HG03196 (cell line): ENCODE measurements around the gene FHOD3.

Source experiments
- ATAC-seq: cut with Tn5 transposase; IDR thresholded peaks from one replicate; pipeline ENCODE4 v1.9.1; 2021; ENCODE audit not compliant: unreplicated experiment

Gene FHOD3

DNA sequence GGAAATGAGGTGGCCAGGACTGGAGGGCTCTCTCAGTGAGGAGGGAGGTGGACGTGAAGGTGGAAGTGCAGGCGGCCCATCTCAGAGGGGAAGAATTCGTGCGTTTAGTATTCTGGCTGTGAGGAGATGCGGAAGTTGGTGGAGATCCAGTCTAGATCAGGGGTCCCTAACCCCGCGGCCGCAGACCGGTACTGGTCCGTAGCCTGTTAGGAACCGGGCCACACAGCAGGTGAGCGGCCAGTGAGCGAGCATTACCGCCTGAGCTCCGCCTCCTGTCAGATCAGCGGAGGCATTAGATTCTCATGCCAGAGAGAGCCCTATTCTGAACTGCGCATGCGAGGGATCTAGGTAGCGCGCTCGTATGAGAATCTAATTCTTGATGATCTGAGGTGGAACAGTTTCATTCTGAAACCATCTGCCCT lies 1.6 kb upstream of the FHOD3 start:
- ATAC-seq, result no peak

- no peak for ATAC-seq
Observed at GRCh38 chr18:36296650-36297416, 680 bp upstream of the FHOD3 start.

DNA sequence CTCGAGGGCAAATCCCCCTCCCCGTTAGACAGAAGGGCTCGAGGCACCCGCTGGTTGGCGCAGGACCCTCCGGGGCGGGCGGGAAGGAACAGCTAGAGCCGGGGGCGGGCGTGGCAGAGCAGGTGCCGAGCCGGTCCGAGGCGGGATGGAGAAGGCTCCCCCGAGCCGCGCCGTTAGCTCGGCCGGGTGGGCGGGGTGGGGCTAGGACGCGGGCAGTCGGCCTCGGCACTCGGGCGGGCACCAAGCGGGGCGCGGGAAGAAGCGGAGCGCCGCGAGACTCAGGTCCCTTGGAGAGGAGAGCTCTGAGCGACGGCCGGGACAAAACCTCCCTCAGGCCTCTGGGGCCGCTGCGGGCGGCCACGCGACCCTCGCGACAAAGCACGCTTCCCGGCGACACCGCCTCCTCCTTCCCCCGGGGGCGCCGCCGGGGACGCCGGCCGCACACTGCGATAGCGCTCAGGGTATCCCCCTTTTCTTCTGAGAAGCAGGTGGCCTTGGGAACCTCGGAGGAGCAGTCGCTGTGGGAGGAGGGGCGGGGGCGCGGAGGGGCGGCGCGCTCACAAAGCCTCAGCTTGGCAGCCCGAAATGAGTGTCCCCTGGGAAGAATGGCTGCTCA lies 721 bp downstream of the FHOD3 start:
- ATAC-seq, result no peak

DNA sequence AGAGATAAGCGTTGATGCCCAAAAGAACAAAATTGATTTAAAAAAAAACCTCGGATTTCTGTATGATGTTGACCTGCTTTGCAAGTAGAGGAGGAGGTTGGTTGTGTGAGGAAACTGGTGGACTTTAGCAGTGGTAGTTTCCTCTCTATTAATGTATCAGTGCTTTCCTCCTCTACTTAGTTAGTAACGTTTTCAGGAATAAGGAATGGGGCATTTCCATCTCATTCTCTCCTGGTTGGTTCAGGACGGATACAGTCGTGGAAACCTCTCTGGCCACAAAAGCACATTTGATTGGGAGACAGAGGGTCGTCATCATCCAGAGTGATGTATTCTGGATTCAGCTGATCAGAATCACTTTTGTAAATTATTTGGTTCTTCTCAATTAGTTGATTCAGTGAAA lies 1.5 kb downstream of the FHOD3 start:
- ATAC-seq, result no peak

GRCh38 chr18:36300211-36300610 lies 2.7 kb downstream of the FHOD3 start:
- ATAC-seq, result no peak

GRCh38 chr18:36301884-36302283 lies 4.4 kb downstream of the FHOD3 start:
- no peak for ATAC-seq

DNA sequence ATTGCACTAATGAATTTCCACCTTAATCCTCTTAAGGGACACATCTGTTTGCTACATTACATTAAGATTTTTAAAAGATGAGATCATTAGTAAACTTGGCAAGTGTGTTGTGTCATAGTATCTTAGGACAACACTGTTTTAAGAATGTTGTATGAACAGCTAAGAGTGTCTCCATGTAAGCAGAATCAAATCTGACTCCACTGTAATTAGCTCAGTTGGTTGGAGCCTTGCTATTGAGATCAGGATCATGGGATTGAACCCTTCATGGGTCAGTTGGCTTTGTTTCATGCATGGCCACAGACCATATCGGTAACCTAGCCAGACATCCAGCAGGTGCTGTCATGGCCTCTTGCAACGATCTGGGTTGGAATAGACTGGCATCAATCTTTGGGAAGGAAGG lies 5.2 kb downstream of the FHOD3 start:
- no peak for ATAC-seq

- no peak for ATAC-seq
Observed at GRCh38 chr18:36303211-36303844, 5.8 kb downstream of the FHOD3 start.

GRCh38 chr18:36304723-36305122 lies 7.2 kb downstream of the FHOD3 start:
- ATAC-seq, result no peak

GRCh38 chr18:36305375-36305774 lies 7.9 kb downstream of the FHOD3 start:
- ATAC-seq, result no peak

DNA sequence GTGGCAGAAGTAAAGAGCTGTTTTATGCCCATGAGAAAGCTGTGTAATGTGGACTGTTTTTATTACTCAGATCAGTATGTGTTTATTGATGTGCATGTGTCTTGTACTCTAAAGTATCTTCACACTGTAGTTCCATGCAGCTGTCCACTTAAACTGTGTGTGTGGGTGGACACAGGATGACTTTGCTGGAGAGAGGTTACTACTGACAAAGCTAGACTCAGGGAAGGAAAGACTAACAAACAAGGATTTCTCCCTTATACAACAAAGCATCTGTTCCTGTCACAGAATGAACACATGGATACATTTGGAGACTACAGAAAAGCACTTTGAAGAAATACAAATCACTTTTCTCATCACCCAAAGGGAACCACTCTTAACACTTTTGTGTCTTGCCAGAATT lies 10.0 kb downstream of the FHOD3 start:
- ATAC-seq, result no peak

DNA sequence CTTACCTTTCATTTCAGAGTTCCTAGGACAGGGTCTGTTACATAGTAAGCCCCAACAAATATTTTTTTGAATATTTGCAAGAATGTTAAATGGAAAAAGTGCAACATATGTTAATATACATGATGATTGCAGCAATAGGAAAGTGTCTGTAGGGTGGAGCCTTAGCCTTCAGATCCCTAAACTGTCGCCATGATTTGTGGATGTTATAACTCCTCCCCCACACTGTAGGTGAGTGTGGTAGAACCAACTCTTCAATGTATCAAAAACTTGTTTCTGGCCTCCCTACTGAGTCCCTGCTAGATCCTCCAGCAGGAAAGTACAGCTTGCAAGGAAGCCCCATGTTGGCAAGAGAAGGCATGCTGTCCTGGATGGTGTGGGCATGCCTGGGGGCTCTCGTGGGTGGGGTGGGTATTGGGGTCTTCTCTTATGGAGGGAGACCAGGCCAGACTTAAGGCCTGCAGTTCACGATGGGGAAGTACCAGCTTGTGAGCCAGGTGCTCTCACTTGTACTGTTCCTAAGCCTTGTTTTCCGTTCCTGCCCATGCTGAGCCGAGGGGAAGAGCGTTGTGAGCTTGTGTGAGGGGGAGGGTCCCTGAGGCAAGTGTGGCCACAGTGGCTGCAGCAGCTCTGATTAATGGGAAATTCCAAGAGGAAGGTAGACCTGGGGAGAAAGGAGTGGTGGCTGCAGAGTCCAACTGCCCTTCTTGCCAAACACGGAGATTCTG lies 11.4 kb downstream of the FHOD3 start:
- ATAC-seq, result no peak

GRCh38 chr18:36309436-36310391 lies 12.2 kb downstream of the FHOD3 start:
- no peak for ATAC-seq

- no peak for ATAC-seq
Observed at GRCh38 chr18:36311026-36311570, 13.6 kb downstream of the FHOD3 start.

DNA sequence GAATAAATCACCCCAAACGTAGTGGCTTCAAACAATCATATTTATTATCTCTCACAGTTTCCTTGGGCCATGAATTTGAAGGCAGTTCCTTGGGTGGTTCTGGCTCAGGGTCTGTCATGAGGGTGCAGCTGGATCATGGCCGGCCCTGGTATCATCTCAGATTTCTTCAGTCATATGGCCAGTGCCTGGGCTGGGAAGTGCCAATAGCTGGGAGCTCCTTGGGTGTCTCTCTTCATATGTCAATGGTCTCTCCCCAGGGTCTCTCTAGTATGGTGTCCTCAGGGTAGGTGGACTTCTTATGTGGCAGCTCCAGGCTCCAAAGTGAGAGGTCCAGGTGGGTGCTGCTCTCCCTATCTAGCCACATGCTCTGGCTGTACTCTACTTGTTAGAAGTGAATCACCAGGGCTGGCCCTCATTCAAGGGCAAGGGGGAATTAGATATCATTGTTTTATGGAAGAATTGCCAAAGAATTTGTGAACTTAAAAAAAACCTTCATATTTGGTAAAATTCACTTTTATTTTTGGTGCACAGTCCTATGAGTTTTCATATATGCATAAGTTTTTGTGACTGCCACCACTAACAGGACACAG lies 15.4 kb downstream of the FHOD3 start:
- no peak for ATAC-seq

GRCh38 chr18:36314098-36314497 lies 16.6 kb downstream of the FHOD3 start:
- no peak for ATAC-seq

DNA sequence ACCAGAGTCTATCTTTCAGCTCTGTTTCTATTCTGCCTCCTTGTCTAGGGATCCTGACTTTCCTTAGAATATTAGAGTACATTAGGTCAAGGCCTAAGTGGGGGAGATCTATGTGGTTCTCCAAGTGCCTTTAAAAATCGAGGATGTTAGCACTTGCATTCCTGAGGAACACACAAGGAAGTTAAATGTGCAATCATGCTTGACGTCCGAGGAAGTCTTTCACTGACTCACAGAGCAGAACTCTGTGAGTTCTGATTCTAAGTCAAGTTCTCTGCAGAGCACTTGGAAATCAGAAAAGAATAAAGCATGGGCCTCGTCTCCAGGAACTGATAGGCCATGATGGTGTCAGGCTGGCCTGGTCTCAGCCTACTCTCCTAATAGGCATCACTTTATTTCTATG lies 17.2 kb downstream of the FHOD3 start:
- ATAC-seq, result no peak

DNA sequence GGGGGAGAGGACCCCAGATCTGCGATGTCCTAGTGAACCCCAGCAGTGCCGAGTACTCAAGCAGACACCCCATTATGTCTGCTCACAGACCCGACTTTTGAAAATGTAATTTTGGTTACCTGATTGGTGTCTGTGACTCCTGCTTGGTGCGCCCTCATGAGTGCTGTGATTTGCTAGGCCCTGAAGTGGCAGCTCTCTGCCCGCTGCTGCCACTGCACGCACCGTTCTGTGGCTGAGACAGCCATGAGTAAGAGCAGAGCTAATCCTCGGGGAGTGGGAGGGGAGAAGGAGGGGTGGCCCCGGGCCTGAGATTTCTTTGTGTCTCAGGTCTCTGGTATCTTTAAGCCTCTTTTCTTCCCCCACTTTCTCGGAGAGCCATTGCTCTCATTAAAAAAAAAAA lies 18.2 kb downstream of the FHOD3 start:
- ATAC-seq, result no peak

DNA sequence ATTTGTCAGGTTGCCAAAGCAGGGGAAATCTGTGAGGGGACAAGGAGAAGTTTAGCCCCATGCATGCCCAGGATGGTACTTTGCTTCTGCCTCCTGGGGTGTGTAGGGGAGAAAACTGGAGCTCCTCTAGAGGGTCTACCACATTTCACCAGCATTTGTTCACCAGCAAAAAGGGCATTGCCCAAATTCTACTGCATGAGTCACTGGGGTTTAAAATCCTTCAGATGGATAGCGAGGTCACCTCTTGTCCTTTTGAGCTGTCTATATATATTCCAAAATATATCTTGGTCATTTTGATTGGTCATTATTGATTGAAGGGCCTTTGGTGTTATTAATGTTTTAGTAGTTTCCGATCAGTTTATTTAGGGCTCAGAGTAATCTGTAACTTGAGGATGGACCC lies 18.7 kb downstream of the FHOD3 start:
- no peak for ATAC-seq
